CD4-positive, alpha-beta T cell treated with Interferon alpha-2 for 1 hour (primary cell): ENCODE data around the gene OBSCN.

Experiments used
- DNase-seq, 2 donors: peaks; one replicate each; pipeline ENCODE4 v3.0.0-alpha.2; 2020 to 2022

Gene OBSCN

GRCh38 chr1:228408041-228408868 is 200.4 kb downstream of the OBSCN start:
- DNase-seq, result no peak

- no peak for DNase-seq
Observed at GRCh38 chr1:228408869-228409805, 201.3 kb downstream of the OBSCN start.

GRCh38 chr1:228410015-228410414 is 202.2 kb downstream of the OBSCN start:
- DNase-seq, result no peak

- DNase-seq, result no peak
Observed at GRCh38 chr1:228410671-228411070, 202.8 kb downstream of the OBSCN start.

- no peak for DNase-seq
Observed at GRCh38 chr1:228411121-228411520, 203.3 kb downstream of the OBSCN start.

GRCh38 chr1:228411548-228412430 is 203.9 kb downstream of the OBSCN start:
- no peak for DNase-seq

GRCh38 chr1:228413241-228414010 is 205.6 kb downstream of the OBSCN start:
- DNase-seq, result no peak

- no peak for DNase-seq
Observed at GRCh38 chr1:228414511-228415211, 206.8 kb downstream of the OBSCN start.

GRCh38 chr1:228415221-228415620 is 207.4 kb downstream of the OBSCN start:
- DNase-seq, result no peak

- no peak for DNase-seq
Observed at GRCh38 chr1:228415853-228416216, 208.0 kb downstream of the OBSCN start.

- peak in 1 of 2 donors; percentile 46 for DNase-seq
Observed at GRCh38 chr1:228416217-228416933, 208.5 kb downstream of the OBSCN start, which contains the start of gene TRIM17. TRIM17 (minus strand) TSS chr1:228416861; CDS start chr1:228415072, 1,789 bp downstream.

- DNase-seq, result no peak
Observed at GRCh38 chr1:228417061-228417460, 209.2 kb downstream of the OBSCN start.

GRCh38 chr1:228417483-228418203 is 209.8 kb downstream of the OBSCN start:
- DNase-seq, result no peak

- no peak for DNase-seq
Observed at GRCh38 chr1:228420968-228421826, 213.4 kb downstream of the OBSCN start.

GRCh38 chr1:228423404-228424053 is 215.7 kb downstream of the OBSCN start:
- no peak for DNase-seq

- no peak for DNase-seq
Observed at GRCh38 chr1:228424685-228425660, 217.1 kb downstream of the OBSCN start.
